ENCODE results near the gene ELAVL2. TPM values are rescaled to one million over a fixed set of nuclear protein-coding genes. Genes with fewer than 3 reads are reported as not detected.

Gene ELAVL2
- total RNA-seq, 1 experiment from 2014 or later, result 16.8 TPM

DNA sequence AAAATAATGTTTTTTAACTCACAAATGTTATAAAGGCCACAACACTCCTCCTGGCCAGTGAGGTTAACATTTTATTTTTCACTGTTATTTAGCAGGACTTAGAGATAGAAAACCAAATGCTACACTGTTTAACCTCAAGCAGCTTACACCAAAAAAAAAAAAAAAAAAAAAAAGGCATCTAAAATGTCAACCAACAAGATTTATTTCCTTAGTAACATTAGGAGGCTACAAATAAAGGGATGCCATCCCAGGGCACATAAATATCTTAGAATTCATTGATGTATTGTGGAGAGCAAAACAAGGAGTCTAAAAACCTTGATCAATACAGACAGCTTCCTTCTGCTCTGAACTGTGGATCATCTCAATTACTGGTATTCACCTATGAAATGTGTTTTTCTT is 53.7 kb downstream of the ELAVL2 start:
- Histone ChIP-seq H4K91ac (ENCODE audit: insufficient read length, low read depth, low read length) (no peak overlapping the region), H3T11ph (ENCODE audit: low read length) (no peak overlapping the region), H3K23me2 (ENCODE audit: insufficient read length, low read depth, low read length, poor library complexity, severe bottlenecking) (no peaks in the 10 kb centered on the region), H4K20me1 (ENCODE audit: control insufficient read depth, insufficient read depth, insufficient read length) (no peaks in the 10 kb centered on the region), H2BK5ac (ENCODE audit: insufficient read length, low read length) (no peak overlapping the region), H3K4ac (ENCODE audit: low read depth, low read length) (no peak overlapping the region), H2BK20ac (ENCODE audit: low read depth, low read length, poor library complexity, severe bottlenecking) (no peak overlapping the region), H4K8ac (replicated peaks; ENCODE audit: insufficient read length, low read depth, low read length) (no peak overlapping the region), H3K27me3 (ENCODE audit: insufficient read depth, low read length) (no peaks in the 10 kb centered on the region), H3K23ac (ENCODE audit: insufficient read length, low read depth, low read length) (no peak overlapping the region), H2BK12ac (ENCODE audit: insufficient read length, low read depth, low read length) (no peak overlapping the region), H3K79me1 (ENCODE audit: insufficient read depth, low read depth, low read length, poor library complexity, severe bottlenecking) (no peaks in the 10 kb centered on the region), H2AFZ (ENCODE audit: low read length) (no peak overlapping the region), H3K9ac (ENCODE audit: extremely low read depth, insufficient read length, low read length) (no peak overlapping the region), H3K4me2 (ENCODE audit: insufficient read depth, insufficient read length, low read length) (no peak overlapping the region), H3K56ac (ENCODE audit: insufficient read length, low read depth, low read length) (no peak overlapping the region), H3K79me2 (ENCODE audit: insufficient read depth, low read length) (peaks cover 51% of the 10 kb centered on the region; the same call in 1 of the 2 replicates), H3K4me1 (ENCODE audit: insufficient read depth, low read length) (peaks cover 33% of the 10 kb centered on the region), H3K14ac (ENCODE audit: insufficient read depth, low read length) (no peak overlapping the region), H4K5ac (ENCODE audit: insufficient read length, low read depth, low read length) (no peak overlapping the region), H2AK5ac (ENCODE audit: insufficient read length, low read length) (no peak overlapping the region), H3K27ac (ENCODE audit: insufficient read length, low read depth, low read length) (no peak overlapping the region), H3K9me3 (ENCODE audit: control insufficient read depth, low read depth, low read length) (no peaks in the 10 kb centered on the region), H2BK15ac (ENCODE audit: low read depth, low read length) (no peak overlapping the region), H2BK120ac (ENCODE audit: low read depth, low read length, poor library complexity, severe bottlenecking) (no peak overlapping the region), H3K18ac (ENCODE audit: insufficient read length, low read depth, low read length) (no peak overlapping the region)
- Mint-ChIP-seq H3K27ac (peak overlapping the region; percentile 21 to 69 (median 61); a peak in 3 of 7 replicates), H3K27me3 (ENCODE audit: low read depth) (no peaks in the 10 kb centered on the region), H3K4me1 (peaks cover 82 to 84% of the 10 kb centered on the region in 2 experiments), H3K4me3 (no peak overlapping the region; a peak in 1 of 5 replicates), H3K9me3 (no peaks in the 10 kb centered on the region), H3K36me3 (ENCODE audit: insufficient read depth in 1 of 3, low read depth in 3 of 3) (peaks cover 4 to 15% (median 13%) of the 10 kb centered on the region in 3 experiments; a peak in 6 of 7 replicates)
- no peak for DNase-seq
- TF ChIP-seq, protein P1, sequence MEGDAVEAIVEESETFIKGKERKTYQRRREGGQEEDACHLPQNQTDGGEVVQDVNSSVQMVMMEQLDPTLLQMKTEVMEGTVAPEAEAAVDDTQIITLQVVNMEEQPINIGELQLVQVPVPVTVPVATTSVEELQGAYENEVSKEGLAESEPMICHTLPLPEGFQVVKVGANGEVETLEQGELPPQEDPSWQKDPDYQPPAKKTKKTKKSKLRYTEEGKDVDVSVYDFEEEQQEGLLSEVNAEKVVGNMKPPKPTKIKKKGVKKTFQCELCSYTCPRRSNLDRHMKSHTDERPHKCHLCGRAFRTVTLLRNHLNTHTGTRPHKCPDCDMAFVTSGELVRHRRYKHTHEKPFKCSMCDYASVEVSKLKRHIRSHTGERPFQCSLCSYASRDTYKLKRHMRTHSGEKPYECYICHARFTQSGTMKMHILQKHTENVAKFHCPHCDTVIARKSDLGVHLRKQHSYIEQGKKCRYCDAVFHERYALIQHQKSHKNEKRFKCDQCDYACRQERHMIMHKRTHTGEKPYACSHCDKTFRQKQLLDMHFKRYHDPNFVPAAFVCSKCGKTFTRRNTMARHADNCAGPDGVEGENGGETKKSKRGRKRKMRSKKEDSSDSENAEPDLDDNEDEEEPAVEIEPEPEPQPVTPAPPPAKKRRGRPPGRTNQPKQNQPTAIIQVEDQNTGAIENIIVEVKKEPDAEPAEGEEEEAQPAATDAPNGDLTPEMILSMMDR (conservative IDR thresholded peaks at IDR 0.05), result no peak
